PC-9 (cell line): ENCODE data around the gene TMEM120B. TPM values are rescaled to one million over a fixed set of nuclear protein-coding genes. Genes with fewer than 3 reads are reported as not detected.

Experiments
- BruUV-seq: library from RNA; stranded (reverse); fragments of 400-500 nt; replicated peaks from 2 replicates; lab custom pipeline; 2021; lab: Mats Ljungman, UMichigan
- CTCF ChIA-PET: fragments of 300-600 bp; sonication (Branson Sonifier 250); formaldehyde crosslinking; loops from one replicate; lab custom pipeline; 2022; ENCODE audit warnings: antibody characterized with exemption; lab: Charles Lee
- POLR2A ChIA-PET: fragments of 300-600 bp; sonication (Branson Sonifier 250); formaldehyde crosslinking; loops from one replicate; lab custom pipeline; 2022; ENCODE audit warnings: antibody characterized with exemption; ENCODE audit not compliant: unreplicated experiment; lab: Charles Lee
- DNase-seq, 2 experiments: peaks; one replicate each; pipeline versions ENCODE4 v3.0.0 to v3.0.0-alpha.2; 2015 to 2022; ENCODE audit warnings: mixed read lengths in 1 of 2
- H2AFZ ChIP-seq: fragments of 200-600 bp; sonication (generic); 2 replicates; pipeline ENCODE4 v1.8.1; 2017; ENCODE audit warnings: antibody characterized with exemption
- H3F3A ChIP-seq: fragments of 200-600 bp; sonication (generic); 2 replicates; pipeline ENCODE4 v1.8.1; 2017; ENCODE audit warnings: antibody characterized with exemption, mild to moderate bottlenecking, low read depth; ENCODE audit not compliant: insufficient read depth
- H3K27ac ChIP-seq: fragments of 200-600 bp; sonication (generic); 2 replicates; pipeline ENCODE4 v1.6.1; 2016; ENCODE audit warnings: mixed run types
- H3K27me3 ChIP-seq: fragments of 200-600 bp; sonication (generic); 2 replicates; pipeline ENCODE4 v1.6.1; 2016; ENCODE audit warnings: low read depth, mixed run types; ENCODE audit not compliant: insufficient read depth
- H3K36me3 ChIP-seq: fragments of 200-600 bp; sonication (generic); 2 replicates; pipeline ENCODE4 v1.6.1; 2016; ENCODE audit warnings: low read depth, mixed run types
- H3K4me1 ChIP-seq: fragments of 200-600 bp; sonication (generic); replicated peaks from 2 replicates; pipeline ENCODE4 v1.6.1; 2016; ENCODE audit warnings: mixed run types; ENCODE audit not compliant: insufficient read depth
- H3K4me2 ChIP-seq: fragments of 200-600 bp; sonication (generic); 2 replicates; pipeline ENCODE4 v1.6.1; 2017; ENCODE audit warnings: mixed run types
- H3K4me3 ChIP-seq: fragments of 200-600 bp; sonication (generic); 2 replicates; pipeline ENCODE4 v1.6.1; 2016; ENCODE audit warnings: mixed run types
- H3K79me2 ChIP-seq: fragments of 200-600 bp; sonication (generic); 2 replicates; pipeline ENCODE4 v1.6.1; 2017; ENCODE audit warnings: low read depth, mixed run types
- H3K9me2 ChIP-seq: fragments of 200-600 bp; sonication (generic); 2 replicates; pipeline ENCODE4 v1.8.1; 2017; ENCODE audit warnings: mild to moderate bottlenecking; ENCODE audit not compliant: insufficient read depth
- H3K9me3 ChIP-seq: fragments of 200-600 bp; sonication (generic); 2 replicates; pipeline ENCODE4 v1.8.1; 2016; ENCODE audit warnings: low read depth; ENCODE audit not compliant: insufficient read depth
- H4K20me1 ChIP-seq: fragments of 200-600 bp; sonication (generic); 2 replicates; pipeline ENCODE4 v1.8.1; 2017; ENCODE audit not compliant: insufficient read depth
- EZH2 ChIP-seq: fragments of 200-600 bp; sonication (generic); IDR thresholded peaks from 2 replicates; pipeline ENCODE4 v1.8.0; 2017; ENCODE audit warnings: antibody characterized with exemption, low read depth
- intact Hi-C: fragments of 100-400 bp; cut with micrococcal nuclease; formaldehyde crosslinking; loops from one replicate; pipeline ENCODE4 v1.10.0; 2022; ENCODE audit not compliant: unreplicated experiment
- total RNA-seq: library from RNA; stranded (reverse); gene quantifications from 2 replicates; pipeline ENCODE4 v1.2.3, GENCODE V29; 2021
- TF ChIP-seq, protein P1 (sequence below): fragments of 200-600 bp; sonication (generic); conservative IDR thresholded peaks from 2 replicates; pipeline ENCODE4 v1.6.1; 2017; ENCODE audit warnings: mixed run types, antibody characterized with exemption, mild to moderate bottlenecking, moderate library complexity

The TMEM120B gene
- total RNA-seq, 1 experiment from 2014 or later = 12.4 TPM

DNA sequence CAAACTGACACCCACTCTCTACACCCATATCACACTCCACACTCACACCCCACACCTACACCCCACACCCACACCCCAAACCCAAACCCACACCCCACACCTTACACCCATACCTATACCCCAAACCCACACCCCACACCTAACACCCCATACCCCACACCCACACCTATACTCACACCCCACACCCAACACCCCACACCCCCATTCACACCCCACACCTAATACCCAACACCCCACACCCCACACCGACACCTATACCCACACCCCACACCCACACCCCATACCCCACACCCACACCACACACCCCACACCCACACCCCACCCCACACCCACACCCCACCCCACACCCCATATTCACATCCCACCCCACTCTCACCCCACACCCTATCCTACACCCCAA lies 38.5 kb downstream of the TMEM120B start:
- no peak overlapping the region for H2AFZ ChIP-seq
- no peaks in the 10 kb centered on the region for H3K27me3 ChIP-seq
- no peak overlapping the region for H3K27ac ChIP-seq
- no peaks in the 10 kb centered on the region for H3K79me2 ChIP-seq
- CTCF ChIA-PET = no interaction called here
- no peaks in the 10 kb centered on the region for H3K9me2 ChIP-seq
- BruUV-seq = no TSS peak
- intact Hi-C loops = no loop called here
- H3F3A ChIP-seq = peaks cover 12% of the 10 kb centered on the region; the same call in 1 of the 2 replicates
- 0 out of 2 replicates have a peak, but pooled peaks cover 5% of the 10 kb centered on the region for H3K4me1 ChIP-seq
- H3K36me3 ChIP-seq = no peaks in the 10 kb centered on the region
- DNase-seq = no peak
- no peak overlapping the region for H3K4me2 ChIP-seq
- POLR2A ChIA-PET = interaction anchor here (0.7 kb wide), 1 partner anchor 43 kb away, joined by 5 read pairs; the partner anchor contains the start of gene RHOF
- H4K20me1 ChIP-seq = no peaks in the 10 kb centered on the region
- TF ChIP-seq, protein P1, sequence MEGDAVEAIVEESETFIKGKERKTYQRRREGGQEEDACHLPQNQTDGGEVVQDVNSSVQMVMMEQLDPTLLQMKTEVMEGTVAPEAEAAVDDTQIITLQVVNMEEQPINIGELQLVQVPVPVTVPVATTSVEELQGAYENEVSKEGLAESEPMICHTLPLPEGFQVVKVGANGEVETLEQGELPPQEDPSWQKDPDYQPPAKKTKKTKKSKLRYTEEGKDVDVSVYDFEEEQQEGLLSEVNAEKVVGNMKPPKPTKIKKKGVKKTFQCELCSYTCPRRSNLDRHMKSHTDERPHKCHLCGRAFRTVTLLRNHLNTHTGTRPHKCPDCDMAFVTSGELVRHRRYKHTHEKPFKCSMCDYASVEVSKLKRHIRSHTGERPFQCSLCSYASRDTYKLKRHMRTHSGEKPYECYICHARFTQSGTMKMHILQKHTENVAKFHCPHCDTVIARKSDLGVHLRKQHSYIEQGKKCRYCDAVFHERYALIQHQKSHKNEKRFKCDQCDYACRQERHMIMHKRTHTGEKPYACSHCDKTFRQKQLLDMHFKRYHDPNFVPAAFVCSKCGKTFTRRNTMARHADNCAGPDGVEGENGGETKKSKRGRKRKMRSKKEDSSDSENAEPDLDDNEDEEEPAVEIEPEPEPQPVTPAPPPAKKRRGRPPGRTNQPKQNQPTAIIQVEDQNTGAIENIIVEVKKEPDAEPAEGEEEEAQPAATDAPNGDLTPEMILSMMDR = no peak
- TF ChIP-seq EZH2 = no peak
- no peaks in the 10 kb centered on the region for H3K9me3 ChIP-seq
- no peak overlapping the region for H3K4me3 ChIP-seq

DNA sequence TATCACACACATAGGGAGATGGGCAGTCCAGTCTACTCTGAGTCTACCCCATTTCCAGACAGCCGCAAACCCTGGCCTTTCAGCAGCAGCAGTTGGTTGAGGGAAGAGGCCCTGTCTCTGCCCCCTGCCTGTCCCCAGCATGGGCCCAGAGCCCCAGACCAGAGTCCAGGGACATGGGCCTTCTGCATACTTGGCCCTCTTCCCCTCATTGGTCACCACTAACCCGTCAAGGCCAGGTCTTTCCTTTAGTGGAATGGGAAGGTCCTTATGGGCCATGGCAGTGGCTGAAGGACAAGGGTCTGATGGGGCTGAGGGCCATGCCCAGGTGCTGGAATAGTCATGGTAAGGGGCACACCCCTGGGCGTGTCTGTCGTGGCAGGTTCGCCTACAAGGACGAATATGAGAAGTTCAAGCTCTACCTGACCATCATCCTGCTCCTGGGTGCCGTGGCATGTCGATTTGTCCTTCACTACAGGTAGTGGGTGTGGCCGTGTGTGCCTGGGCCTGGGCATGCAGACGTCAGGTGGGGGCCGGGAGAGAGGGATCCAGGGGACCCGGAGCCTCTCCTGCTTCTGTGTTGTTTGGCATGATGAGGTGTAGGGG lies 39.3 kb downstream of the TMEM120B start:
- Histone ChIP-seq H3K27ac (no peak overlapping the region), H3F3A (peaks cover 12% of the 10 kb centered on the region; the same call in 1 of the 2 replicates), H3K27me3 (no peaks in the 10 kb centered on the region), H3K4me1 (0 out of 2 replicates have a peak, but pooled peaks cover 5% of the 10 kb centered on the region), H3K9me3 (no peaks in the 10 kb centered on the region), H3K4me3 (no peak overlapping the region), H3K9me2 (no peaks in the 10 kb centered on the region), H3K4me2 (no peak overlapping the region), H3K79me2 (no peaks in the 10 kb centered on the region), H3K36me3 (no peaks in the 10 kb centered on the region), H2AFZ (no peak overlapping the region), H4K20me1 (no peaks in the 10 kb centered on the region)
- ChIA-PET POLR2A (interaction anchor here (0.7 kb wide), 1 partner anchor 42 kb away, joined by 5 read pairs; the partner anchor contains the start of gene RHOF), CTCF (no interaction called here)
- intact Hi-C loops = no loop called here
- BruUV-seq = no TSS peak
- DNase-seq = no peak
- TF ChIP-seq, protein P1 = no peak
- no peak for TF ChIP-seq EZH2

DNA sequence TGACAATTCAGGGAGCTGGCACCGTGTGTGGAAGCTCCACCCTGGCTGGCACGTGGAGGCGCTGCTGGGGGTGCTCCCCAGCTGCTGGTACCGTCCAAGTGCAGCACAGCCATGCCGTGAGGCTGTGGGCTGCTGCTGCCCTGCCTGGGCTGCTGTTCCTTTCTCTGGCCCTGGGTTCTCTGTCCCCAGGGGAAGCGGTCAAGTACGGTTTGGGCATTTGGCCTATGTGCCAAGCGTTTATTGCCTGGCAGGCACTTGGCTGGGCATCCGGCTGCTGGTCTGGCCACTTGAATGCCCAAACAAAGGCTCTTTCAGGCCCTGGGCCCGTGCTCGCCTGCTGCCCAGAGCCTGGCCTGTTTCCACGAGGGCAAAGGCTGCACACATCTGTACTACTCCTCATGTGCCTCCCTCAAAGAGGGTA lies 41.3 kb downstream of the TMEM120B start:
- H3K4me2 ChIP-seq = no peak overlapping the region
- ChIA-PET CTCF (no interaction called here), POLR2A (no interaction called here)
- H3K9me3 ChIP-seq = no peaks in the 10 kb centered on the region
- no peaks in the 10 kb centered on the region for H3K4me1 ChIP-seq
- no peak overlapping the region for H2AFZ ChIP-seq
- H3K4me3 ChIP-seq = no peak overlapping the region
- H3K36me3 ChIP-seq = no peaks in the 10 kb centered on the region
- no peaks in the 10 kb centered on the region for H4K20me1 ChIP-seq
- intact Hi-C loops = no loop called here
- no peaks in the 10 kb centered on the region for H3K79me2 ChIP-seq
- BruUV-seq = no TSS peak
- H3K9me2 ChIP-seq = no peaks in the 10 kb centered on the region
- H3F3A ChIP-seq = peaks cover 5% of the 10 kb centered on the region; the same call in 1 of the 2 replicates
- DNase-seq = no peak
- no peak for TF ChIP-seq EZH2
- TF ChIP-seq, protein P1 = no peak
- no peaks in the 10 kb centered on the region for H3K27me3 ChIP-seq
- no peak overlapping the region for H3K27ac ChIP-seq
